ENCODE data around the gene CTXN2. TPM values are rescaled to one million over a fixed set of nuclear protein-coding genes. Genes with fewer than 3 reads are reported as not detected.

CTXN2 gene
- total RNA-seq, 1 experiment from 2014 or later, result 0.05 TPM

- no peaks in the 10 kb centered on the region for H3K36me3 ChIP-seq (ENCODE audit: control insufficient read depth, insufficient read depth, low read length)
- BruUV-seq (replicated peaks), result no TSS peak
- intact Hi-C loops (cut with micrococcal nuclease; ENCODE audit: unreplicated experiment) (no loop called here), in situ Hi-C loops (cut with HindIII; ENCODE audit: low pct_unique_long_range_greater_than_20kb, low sequenced_read_pairs) (no loop called here)
- no peak for ATAC-seq
- no peaks in the 10 kb centered on the region for H3K9me3 ChIP-seq (ENCODE audit: control insufficient read depth, insufficient read depth, low read depth, low read length)
- no peaks in the 10 kb centered on the region for H3K4me1 ChIP-seq (ENCODE audit: control insufficient read depth, insufficient read depth, low read length)
- ChIA-PET POLR2A (no interaction called here), CTCF (no interaction called here)
- H3K27ac ChIP-seq (ENCODE audit: low read length), result no peak overlapping the region
- H3K4me3 ChIP-seq (ENCODE audit: low read depth in 2 of 2, low read length in 2 of 2), result no peak overlapping the region
- no peaks in the 10 kb centered on the region; the same call in none of the 2 replicates for H3K27me3 ChIP-seq (ENCODE audit: control insufficient read depth, insufficient read depth, low read length)
- TF ChIP-seq, protein P1, sequence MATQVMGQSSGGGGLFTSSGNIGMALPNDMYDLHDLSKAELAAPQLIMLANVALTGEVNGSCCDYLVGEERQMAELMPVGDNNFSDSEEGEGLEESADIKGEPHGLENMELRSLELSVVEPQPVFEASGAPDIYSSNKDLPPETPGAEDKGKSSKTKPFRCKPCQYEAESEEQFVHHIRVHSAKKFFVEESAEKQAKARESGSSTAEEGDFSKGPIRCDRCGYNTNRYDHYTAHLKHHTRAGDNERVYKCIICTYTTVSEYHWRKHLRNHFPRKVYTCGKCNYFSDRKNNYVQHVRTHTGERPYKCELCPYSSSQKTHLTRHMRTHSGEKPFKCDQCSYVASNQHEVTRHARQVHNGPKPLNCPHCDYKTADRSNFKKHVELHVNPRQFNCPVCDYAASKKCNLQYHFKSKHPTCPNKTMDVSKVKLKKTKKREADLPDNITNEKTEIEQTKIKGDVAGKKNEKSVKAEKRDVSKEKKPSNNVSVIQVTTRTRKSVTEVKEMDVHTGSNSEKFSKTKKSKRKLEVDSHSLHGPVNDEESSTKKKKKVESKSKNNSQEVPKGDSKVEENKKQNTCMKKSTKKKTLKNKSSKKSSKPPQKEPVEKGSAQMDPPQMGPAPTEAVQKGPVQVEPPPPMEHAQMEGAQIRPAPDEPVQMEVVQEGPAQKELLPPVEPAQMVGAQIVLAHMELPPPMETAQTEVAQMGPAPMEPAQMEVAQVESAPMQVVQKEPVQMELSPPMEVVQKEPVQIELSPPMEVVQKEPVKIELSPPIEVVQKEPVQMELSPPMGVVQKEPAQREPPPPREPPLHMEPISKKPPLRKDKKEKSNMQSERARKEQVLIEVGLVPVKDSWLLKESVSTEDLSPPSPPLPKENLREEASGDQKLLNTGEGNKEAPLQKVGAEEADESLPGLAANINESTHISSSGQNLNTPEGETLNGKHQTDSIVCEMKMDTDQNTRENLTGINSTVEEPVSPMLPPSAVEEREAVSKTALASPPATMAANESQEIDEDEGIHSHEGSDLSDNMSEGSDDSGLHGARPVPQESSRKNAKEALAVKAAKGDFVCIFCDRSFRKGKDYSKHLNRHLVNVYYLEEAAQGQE (IDR thresholded peaks at IDR 0.05; ENCODE audit: insufficient read depth in 1 of 2, low read depth in 2 of 2, low read length in 1 of 2), result no peak
- TF ChIP-seq CTCF (IDR thresholded peaks at IDR 0.05) (no peak), SIN3A (IDR thresholded peaks at IDR 0.05; ENCODE audit: borderline replicate concordance, insufficient read depth, low read depth, low read length) (no peak), TCF7L2 (IDR thresholded peaks at IDR 0.05; ENCODE audit: low read depth, low read length) (no peak), POLR2AphosphoS5 (IDR thresholded peaks at IDR 0.05; ENCODE audit: low read depth, low read length) (no peak)
- DNase-seq (ENCODE audit: low read depth, low spot score), result no peak
These were observed 51.1 kb downstream of the CTXN2 start for GRCh38 chr15:48242535-48242934.

- Histone ChIP-seq H3K27me3 (ENCODE audit: control insufficient read depth, insufficient read depth, low read length) (no peaks in the 10 kb centered on the region; the same call in none of the 2 replicates), H3K4me1 (ENCODE audit: control insufficient read depth, insufficient read depth, low read length) (no peaks in the 10 kb centered on the region), H3K9me3 (ENCODE audit: control insufficient read depth, insufficient read depth, low read depth, low read length) (no peaks in the 10 kb centered on the region), H3K36me3 (ENCODE audit: control insufficient read depth, insufficient read depth, low read length) (no peaks in the 10 kb centered on the region), H3K27ac (ENCODE audit: low read length) (no peak overlapping the region), H3K4me3 (ENCODE audit: low read depth in 2 of 2, low read length in 2 of 2) (no peak overlapping the region)
- DNase-seq (ENCODE audit: low read depth, low spot score) (no peak), ATAC-seq (no peak)
- ChIA-PET CTCF (no interaction called here), POLR2A (no interaction called here)
- no TSS peak for BruUV-seq (replicated peaks)
- intact Hi-C loops (cut with micrococcal nuclease; ENCODE audit: unreplicated experiment), result no loop called here
- TF ChIP-seq POLR2AphosphoS5 (IDR thresholded peaks at IDR 0.05; ENCODE audit: low read depth, low read length) (no peak), CTCF (IDR thresholded peaks at IDR 0.05) (no peak), TCF7L2 (IDR thresholded peaks at IDR 0.05; ENCODE audit: low read depth, low read length) (no peak), SIN3A (IDR thresholded peaks at IDR 0.05; ENCODE audit: borderline replicate concordance, insufficient read depth, low read depth, low read length) (no peak)
- TF ChIP-seq, protein P1 (IDR thresholded peaks at IDR 0.05; ENCODE audit: insufficient read depth in 1 of 2, low read depth in 2 of 2, low read length in 1 of 2), result no peak
- in situ Hi-C loops (cut with HindIII; ENCODE audit: low pct_unique_long_range_greater_than_20kb, low sequenced_read_pairs), result no loop called here
These were observed 53.5 kb downstream of the CTXN2 start for GRCh38 chr15:48244921-48245320.

Data from Panc1 (cell line).